GM19099 (cell line): ENCODE measurements around the gene RAPGEF6.
A peak's percentile ranks its signal among the peaks of the same experiment; 100 is the strongest.

ENCODE experiments used
- POLR2A ChIP-seq: IDR thresholded peaks from 3 replicates; pipeline ENCODE4 v1.6.1; 2011; ENCODE audit warnings: low read depth; ENCODE audit not compliant: insufficient read length; ENCODE audit errors: extremely low read depth

Gene RAPGEF6, protein sequence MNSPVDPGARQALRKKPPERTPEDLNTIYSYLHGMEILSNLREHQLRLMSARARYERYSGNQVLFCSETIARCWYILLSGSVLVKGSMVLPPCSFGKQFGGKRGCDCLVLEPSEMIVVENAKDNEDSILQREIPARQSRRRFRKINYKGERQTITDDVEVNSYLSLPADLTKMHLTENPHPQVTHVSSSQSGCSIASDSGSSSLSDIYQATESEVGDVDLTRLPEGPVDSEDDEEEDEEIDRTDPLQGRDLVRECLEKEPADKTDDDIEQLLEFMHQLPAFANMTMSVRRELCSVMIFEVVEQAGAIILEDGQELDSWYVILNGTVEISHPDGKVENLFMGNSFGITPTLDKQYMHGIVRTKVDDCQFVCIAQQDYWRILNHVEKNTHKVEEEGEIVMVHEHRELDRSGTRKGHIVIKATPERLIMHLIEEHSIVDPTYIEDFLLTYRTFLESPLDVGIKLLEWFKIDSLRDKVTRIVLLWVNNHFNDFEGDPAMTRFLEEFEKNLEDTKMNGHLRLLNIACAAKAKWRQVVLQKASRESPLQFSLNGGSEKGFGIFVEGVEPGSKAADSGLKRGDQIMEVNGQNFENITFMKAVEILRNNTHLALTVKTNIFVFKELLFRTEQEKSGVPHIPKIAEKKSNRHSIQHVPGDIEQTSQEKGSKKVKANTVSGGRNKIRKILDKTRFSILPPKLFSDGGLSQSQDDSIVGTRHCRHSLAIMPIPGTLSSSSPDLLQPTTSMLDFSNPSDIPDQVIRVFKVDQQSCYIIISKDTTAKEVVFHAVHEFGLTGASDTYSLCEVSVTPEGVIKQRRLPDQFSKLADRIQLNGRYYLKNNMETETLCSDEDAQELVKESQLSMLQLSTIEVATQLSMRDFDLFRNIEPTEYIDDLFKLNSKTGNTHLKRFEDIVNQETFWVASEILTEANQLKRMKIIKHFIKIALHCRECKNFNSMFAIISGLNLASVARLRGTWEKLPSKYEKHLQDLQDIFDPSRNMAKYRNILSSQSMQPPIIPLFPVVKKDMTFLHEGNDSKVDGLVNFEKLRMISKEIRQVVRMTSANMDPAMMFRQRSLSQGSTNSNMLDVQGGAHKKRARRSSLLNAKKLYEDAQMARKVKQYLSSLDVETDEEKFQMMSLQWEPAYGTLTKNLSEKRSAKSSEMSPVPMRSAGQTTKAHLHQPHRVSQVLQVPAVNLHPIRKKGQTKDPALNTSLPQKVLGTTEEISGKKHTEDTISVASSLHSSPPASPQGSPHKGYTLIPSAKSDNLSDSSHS (N-terminal part only)

DNA sequence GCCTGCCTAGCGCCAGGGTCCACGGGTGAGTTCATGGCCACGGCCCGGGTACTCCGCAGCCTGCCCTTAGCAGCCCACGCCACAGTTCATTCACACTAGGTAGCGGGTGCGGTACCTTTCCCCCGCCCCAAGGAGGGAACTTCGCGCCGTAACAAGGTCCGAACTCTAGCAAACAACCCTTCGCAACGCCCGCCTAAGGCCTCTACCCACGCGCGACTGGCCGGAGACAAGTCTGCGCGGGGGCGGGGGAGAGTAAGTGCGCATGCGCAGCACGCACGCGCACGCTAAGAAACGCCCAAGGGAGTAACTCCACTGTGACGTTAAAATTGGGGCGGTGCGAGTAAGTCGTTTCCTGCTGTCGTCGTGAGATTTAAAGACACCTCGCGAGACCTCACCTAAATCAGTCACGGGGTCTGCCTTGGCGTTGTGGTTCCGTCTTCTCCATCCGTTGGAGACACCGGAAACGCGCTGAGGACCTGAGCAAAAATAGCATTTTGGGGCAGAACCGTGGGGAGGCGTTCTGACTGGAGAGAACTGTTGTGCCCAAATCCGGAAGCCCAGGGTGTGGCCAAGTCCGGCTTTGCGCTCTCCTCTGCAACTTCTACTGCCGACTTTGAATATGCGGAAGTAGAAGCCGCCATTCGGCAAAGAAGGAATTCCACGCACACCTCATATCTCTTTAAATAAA is at the start of gene RAPGEF6:
TSS of gene RAPGEF6 (minus strand) at position 234 of the 688 bp plus-strand sequence. CDS start at position 35, 199 bp downstream.
- peak; percentile 70 for TF ChIP-seq POLR2A

DNA sequence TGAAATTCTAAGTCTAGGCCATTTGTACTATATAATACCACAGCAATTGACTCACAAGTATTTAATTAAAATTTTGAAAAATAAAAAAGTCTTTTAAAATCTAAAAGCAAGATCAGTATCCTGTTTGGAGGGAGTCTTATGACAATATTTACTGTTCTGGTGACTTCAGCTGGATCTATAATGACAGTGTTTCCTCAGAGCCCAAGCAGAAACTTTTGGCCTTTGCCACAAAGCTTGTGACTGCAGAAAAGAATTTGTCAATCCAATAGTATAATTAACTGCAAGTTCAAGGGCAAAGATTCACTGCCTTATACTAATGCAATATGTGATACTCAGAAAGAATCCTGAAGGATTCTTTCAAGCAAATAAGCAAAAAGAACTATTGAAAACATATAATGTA is 49.6 kb upstream of the RAPGEF6 start:
- no peak for TF ChIP-seq POLR2A

DNA sequence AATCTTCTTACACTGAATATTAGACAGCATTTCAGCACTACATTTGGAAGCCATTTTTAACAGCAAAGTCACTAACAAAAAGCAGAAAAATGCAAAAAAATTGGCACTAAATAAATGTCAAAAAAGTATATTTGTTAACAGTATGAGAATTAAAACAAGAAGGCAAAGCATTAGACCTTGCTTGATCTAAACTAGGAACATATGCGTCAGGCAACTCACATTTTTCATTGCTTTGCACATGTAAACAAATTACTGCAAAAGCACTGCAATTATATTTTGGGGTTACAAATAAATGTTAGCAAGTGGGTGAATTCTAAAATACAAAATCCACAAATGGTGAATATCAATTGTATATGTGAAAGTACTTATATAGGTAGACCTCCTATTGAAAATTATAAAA is 49.0 kb upstream of the RAPGEF6 start:
- TF ChIP-seq POLR2A = no peak

DNA sequence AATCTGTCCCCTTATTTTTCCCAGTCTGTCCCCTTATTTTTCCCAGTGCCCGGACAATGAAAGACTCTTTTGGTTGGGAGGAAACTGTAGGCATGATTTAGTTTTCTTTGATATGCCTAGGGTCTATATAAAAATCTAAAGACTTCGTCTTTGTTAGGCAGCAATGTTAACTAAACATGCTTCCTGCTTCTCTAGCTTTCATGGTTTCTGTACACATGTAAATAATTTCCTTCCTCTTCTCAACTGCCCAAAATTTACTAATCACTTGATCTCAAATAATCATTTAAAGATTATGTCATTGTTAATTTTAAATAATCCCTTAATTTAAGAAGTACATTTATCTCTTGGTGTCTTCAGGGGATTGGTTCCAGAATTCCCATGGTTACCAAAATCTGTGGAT is 47.8 kb upstream of the RAPGEF6 start:
- TF ChIP-seq POLR2A = no peak

DNA sequence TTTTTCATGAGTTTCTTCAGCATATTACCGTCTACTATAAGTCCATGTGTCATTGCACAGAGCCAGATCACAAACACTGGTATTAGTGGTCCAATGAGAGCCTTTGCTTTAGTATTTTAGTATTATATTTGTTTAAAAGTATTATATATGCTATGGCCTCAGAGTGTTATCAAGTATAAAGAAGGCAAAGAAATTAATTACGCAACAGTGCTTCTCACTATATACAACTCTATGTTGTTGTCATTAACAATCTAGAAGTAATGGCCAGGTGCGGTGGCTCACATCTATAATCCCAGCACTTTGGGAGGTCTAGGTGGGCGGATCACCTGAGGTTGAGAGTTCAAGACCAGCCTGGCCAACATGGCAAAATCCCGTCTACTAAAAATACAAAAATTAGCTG is 47.1 kb upstream of the RAPGEF6 start:
- TF ChIP-seq POLR2A = no peak

DNA sequence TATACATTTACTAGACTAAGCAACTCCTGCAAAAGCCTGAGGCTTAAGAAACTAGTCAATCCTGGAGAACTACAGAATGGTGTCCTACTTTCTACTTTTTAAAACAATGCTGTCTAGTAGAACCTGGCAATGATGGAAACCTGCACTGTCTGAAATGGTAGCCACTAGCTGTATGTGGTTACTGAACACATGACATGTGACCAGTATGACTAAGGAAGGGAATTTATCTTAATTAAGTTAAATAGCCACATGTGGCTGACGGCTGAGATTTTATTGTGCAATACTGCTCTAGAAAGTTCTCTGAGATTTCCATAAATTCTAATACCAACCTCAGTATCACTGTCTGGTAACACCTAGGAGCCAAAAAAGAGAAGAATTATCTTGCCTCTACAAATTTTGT is 44.9 kb upstream of the RAPGEF6 start:
- no peak for TF ChIP-seq POLR2A

DNA sequence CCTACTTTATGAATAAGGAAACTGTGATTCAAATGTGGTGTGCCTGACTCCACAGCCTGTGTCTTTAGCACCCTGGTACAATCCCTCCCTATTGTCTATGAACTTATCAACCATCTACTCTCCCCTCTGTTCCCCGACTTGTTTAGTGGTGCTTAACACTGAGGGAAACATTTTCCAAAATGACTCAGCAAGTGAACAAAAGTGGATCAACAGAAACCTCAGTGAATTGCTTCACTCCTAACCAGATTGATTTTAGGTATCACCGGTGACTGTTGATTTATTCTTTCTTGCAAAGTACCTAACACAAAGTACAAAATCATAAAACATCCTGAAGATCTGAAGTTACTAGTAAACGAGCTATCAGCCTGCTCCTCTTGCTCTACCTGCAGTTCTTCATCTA is 42.1 kb upstream of the RAPGEF6 start:
- no peak for TF ChIP-seq POLR2A

DNA sequence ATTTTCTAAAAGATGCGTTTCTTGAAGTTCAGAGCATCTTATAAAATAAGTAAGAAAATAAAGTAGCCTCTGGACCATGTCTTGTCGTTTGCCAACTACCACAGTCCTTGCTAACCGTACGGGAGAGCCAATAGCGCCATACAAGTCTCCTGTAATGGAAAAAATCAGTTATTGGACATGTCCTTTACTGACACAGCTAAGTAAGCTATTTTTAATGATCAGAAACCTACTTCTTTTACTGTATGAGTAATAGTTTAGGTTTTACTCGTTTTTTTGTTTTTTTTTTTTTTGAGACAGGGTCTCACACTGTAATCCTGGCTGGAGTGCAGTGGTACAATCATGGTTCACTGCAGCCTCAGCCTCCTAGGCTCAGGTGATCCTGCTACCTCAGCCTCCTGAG is 37.7 kb upstream of the RAPGEF6 start:
- TF ChIP-seq POLR2A = no peak

DNA sequence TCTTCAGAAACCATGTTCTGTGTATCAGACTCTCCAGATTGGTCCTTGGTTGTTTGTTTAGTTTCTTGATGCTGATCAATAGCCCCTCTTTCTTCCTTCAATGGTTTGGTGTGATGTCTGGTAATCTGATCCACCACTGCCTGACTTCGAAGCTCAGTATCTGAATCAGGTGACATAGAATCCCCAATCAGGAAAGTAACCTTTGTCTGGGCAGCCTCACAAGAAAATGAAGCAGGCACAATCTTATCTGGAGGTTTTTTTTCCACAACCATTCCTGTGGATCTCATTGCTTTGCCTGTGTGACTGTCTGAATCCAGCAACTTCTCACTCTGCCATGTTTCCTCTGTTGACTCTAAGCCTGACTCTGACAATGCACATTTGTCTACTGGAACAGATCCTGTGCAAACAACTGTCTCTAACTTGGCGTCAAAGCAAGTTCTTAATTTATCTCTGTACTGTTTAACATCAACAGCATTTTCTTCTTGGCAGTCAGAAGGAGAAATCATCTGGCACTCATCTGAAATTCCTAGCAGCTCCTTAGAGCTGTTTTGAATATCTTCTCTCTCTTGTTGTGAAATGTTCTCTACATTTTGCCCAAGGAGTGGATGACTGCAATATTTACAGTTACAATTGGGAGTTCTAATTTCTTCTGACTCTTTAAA is 37.1 kb upstream of the RAPGEF6 start:
- no peak for TF ChIP-seq POLR2A

DNA sequence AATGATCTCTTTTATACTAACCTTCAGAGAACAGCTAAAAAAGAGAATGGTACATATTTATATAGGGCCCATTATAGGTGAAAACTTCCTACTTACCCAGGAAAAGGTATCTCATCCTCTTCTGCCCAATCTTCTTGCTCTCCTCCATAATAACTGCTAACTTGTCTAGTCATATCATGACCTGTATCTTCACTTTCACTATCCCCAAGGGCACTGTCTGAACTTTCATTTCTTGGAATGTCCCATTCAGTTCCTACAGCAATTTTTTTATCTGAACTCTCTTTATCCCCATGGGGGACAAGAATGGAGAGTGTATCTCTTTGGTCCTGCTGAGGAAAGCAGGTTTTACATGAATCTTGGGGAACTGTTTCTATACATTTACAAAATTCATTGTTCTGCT is 36.4 kb upstream of the RAPGEF6 start:
- no peak for TF ChIP-seq POLR2A

DNA sequence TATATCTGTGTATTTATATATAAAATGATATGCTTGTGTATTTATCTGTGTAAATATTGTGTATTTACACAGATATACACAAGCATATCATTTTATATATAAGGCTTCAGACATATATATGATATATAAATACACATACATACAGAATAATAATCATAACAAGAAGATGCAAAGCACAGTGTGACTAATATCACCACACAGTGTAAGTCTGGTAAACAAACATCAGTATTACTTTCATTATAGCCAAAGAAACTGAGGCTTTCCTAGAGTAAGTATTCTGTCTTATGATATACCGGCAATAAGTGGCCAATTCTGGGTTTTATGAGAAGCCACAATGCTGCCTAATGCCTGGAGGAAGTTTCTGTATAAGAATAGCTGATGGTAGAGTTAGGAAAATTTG is 29.9 kb upstream of the RAPGEF6 start:
- no peak for TF ChIP-seq POLR2A

DNA sequence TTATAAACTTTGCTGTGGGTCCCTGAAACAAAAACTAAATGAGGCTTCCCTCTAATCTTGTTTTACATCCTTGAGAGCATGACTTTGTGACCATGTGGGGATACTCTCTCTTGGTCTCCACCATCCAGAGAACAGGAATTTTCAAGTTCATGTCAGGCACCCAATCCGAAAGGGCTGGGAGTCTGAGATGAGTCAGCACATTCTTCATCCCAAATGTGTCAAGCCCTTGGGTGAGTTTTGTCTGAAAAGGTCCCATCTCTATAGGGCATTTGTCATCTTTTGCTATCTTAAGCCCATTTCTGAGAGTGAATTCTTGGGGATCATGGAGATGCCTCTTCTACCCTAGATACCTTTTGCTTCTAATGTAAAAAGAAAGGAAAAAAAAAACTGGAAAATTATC is 26.9 kb upstream of the RAPGEF6 start:
- no peak for TF ChIP-seq POLR2A

DNA sequence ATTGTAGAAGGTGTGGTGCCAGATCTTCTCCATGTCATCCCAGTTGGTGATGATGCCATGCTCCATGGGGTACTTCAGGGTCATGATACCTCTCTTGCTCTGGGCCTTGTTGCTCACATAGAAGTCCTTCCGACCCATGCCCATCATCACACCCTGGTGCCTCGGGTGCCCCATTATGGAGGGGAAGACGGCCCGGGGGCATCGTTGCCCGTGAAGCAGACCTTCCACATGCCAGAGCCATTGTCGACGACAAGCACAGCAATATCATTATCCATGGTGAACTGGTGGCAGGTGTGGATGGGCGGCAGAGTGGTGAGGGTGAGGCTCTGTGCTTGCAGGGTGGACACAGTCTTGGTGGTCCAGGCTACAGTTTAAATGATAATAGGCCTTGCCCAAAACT is 24.8 kb upstream of the RAPGEF6 start:
- no peak for TF ChIP-seq POLR2A

DNA sequence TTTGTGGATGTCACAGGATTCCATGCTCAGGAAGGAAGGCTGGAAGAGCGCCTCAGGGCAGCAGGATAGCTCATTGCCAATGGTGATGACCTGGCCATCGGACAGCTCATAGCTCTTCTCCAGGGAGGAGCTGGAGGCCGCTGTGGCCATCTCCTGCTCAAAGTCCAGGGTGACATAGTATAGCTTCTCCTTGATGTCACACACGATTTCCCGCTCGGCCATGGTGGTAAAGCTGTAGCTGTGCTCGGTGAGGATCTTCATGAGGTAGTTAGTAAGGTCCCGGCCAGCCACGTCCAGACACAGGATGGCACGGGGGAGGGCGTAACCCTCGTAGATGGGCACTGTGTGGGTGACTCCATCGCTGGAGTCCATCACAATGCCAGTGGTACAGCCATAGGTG is 24.3 kb upstream of the RAPGEF6 start:
- TF ChIP-seq POLR2A = no peak
